ENCODE data around the gene INTS11. TPM values are rescaled to one million over a fixed set of nuclear protein-coding genes. Genes with fewer than 3 reads are reported as not detected.

INTS11 gene
- total and polyA plus RNA-seq, 2 of the 13 experiments (the other 11 are each of a cell fraction or from before 2014, with no cell fraction given) = 52.8 to 94.8 TPM

- no peak for TF ChIP-seq ZHX2 (IDR thresholded peaks at IDR 0.05; ENCODE audit: low read depth)
- no peak for TF ChIP-seq ZHX2 (CRISPR knock-in tag; IDR thresholded peaks at IDR 0.05; ENCODE audit: borderline replicate concordance)
- TF ChIP-seq POGZ (CRISPR knock-in tag; IDR thresholded peaks at IDR 0.05) = no peak
- TF ChIP-seq ISL2 (CRISPR knock-in tag; IDR thresholded peaks at IDR 0.05) = no peak
- TF ChIP-seq ETV5 (CRISPR knock-in tag; IDR thresholded peaks at IDR 0.05; ENCODE audit: borderline replicate concordance) = no peak
- TF ChIP-seq BATF2 (CRISPR knock-in tag; IDR thresholded peaks at IDR 0.05) = no peak
- no peak for TF ChIP-seq NCOA1 (CRISPR knock-in tag; IDR thresholded peaks at IDR 0.05)
- TF ChIP-seq ZNF264 (CRISPR knock-in tag; IDR thresholded peaks at IDR 0.05) = no peak
- no peak for TF ChIP-seq FOXO1 (CRISPR knock-in tag; IDR thresholded peaks at IDR 0.05)
- TF ChIP-seq ZNF672 (CRISPR knock-in tag; IDR thresholded peaks at IDR 0.05) = no peak
- TF ChIP-seq LBX2 (CRISPR knock-in tag; IDR thresholded peaks at IDR 0.05; ENCODE audit: borderline replicate concordance) = no peak
- no peak for TF ChIP-seq REL (CRISPR knock-in tag; conservative IDR thresholded peaks at IDR 0.05)
- TF ChIP-seq TRIM24 (CRISPR knock-in tag; IDR thresholded peaks at IDR 0.05) = 0 out of 2 replicates have a peak, but pooled peaks have one; percentile 33
- TF ChIP-seq MAZ (IDR thresholded peaks at IDR 0.05; ENCODE audit: borderline replicate concordance, low read depth, low read length) = 0 out of 2 replicates have a peak, but pooled peaks have one; percentile 39
- TF ChIP-seq MAZ (CRISPR knock-in tag; IDR thresholded peaks at IDR 0.05; ENCODE audit: low read depth) = 0 out of 2 replicates have a peak, but pooled peaks have one; percentile 3
- no peak for TF ChIP-seq MED8 (CRISPR knock-in tag; IDR thresholded peaks at IDR 0.05; ENCODE audit: insufficient replicate concordance)
- TF ChIP-seq NR2F6 (IDR thresholded peaks at IDR 0.05) = no peak
- no peak for TF ChIP-seq NR2F6 (CRISPR knock-in tag; IDR thresholded peaks at IDR 0.05)
- TF ChIP-seq ZNF256 (CRISPR knock-in tag; conservative IDR thresholded peaks at IDR 0.05) = no peak
- 0 out of 2 replicates have a peak, but pooled peaks have one; percentile 0 for TF ChIP-seq ZSCAN21 (CRISPR knock-in tag; IDR thresholded peaks at IDR 0.05; ENCODE audit: borderline replicate concordance)
- TF ChIP-seq EZH2 (conservative IDR thresholded peaks at IDR 0.05; ENCODE audit: low read depth, low read length) = no peak
- peak; percentile 12; the same call in 1 of the 2 replicates for TF ChIP-seq JUNB (CRISPR knock-in tag; IDR thresholded peaks at IDR 0.05; ENCODE audit: borderline replicate concordance)
- TF ChIP-seq STAG1 (CRISPR knock-in tag; IDR thresholded peaks at IDR 0.05) = no peak
- TF ChIP-seq ZNF414 (CRISPR knock-in tag; IDR thresholded peaks at IDR 0.05) = no peak
Measured at GRCh38 chr1:1360506-1361169, 36.2 kb upstream of the INTS11 start (continued).
